Astrocyte of the cerebellum (primary cell): ENCODE data around the gene IQGAP3.

ENCODE experiments used
- DNase-seq: peaks from one replicate; pipeline ENCODE4 v3.0.0-alpha.2; 2011; ENCODE audit warnings: low read depth
- H3K4me3 ChIP-seq: 2 replicates; pipeline ENCODE4 v1.5.1; 2011; ENCODE audit warnings: mild to moderate bottlenecking, low read depth, low read length, moderate library complexity
- in situ Hi-C: cut with HindIII; loops from 2 replicates; pipeline ENCODE4 v1.10.0; 2017; ENCODE audit warnings: low sequenced_read_pairs
- TF ChIP-seq, protein P1 (sequence below): IDR thresholded peaks from 2 replicates; pipeline ENCODE4 v1.5.1; 2012; ENCODE audit warnings: low read length, low read depth, moderate library complexity, mild to moderate bottlenecking; ENCODE audit errors: missing control alignments

The IQGAP3 gene

GRCh38 chr1:156551066-156551643 is 21.2 kb downstream of the IQGAP3 start:
- no peak for DNase-seq
- TF ChIP-seq, protein P1, sequence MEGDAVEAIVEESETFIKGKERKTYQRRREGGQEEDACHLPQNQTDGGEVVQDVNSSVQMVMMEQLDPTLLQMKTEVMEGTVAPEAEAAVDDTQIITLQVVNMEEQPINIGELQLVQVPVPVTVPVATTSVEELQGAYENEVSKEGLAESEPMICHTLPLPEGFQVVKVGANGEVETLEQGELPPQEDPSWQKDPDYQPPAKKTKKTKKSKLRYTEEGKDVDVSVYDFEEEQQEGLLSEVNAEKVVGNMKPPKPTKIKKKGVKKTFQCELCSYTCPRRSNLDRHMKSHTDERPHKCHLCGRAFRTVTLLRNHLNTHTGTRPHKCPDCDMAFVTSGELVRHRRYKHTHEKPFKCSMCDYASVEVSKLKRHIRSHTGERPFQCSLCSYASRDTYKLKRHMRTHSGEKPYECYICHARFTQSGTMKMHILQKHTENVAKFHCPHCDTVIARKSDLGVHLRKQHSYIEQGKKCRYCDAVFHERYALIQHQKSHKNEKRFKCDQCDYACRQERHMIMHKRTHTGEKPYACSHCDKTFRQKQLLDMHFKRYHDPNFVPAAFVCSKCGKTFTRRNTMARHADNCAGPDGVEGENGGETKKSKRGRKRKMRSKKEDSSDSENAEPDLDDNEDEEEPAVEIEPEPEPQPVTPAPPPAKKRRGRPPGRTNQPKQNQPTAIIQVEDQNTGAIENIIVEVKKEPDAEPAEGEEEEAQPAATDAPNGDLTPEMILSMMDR, result no peak
- in situ Hi-C loops, result no loop called here
- H3K4me3 ChIP-seq, result no peak overlapping the region

- no peak overlapping the region for H3K4me3 ChIP-seq
- in situ Hi-C loops, result no loop called here
- DNase-seq, result no peak
- TF ChIP-seq, protein P1, result no peak
Measured at GRCh38 chr1:156550346-156550745, 22.0 kb downstream of the IQGAP3 start.

- TF ChIP-seq, protein P1, result no peak
- in situ Hi-C loops, result no loop called here
Measured at GRCh38 chr1:156549831-156550230, 22.5 kb downstream of the IQGAP3 start.

DNA sequence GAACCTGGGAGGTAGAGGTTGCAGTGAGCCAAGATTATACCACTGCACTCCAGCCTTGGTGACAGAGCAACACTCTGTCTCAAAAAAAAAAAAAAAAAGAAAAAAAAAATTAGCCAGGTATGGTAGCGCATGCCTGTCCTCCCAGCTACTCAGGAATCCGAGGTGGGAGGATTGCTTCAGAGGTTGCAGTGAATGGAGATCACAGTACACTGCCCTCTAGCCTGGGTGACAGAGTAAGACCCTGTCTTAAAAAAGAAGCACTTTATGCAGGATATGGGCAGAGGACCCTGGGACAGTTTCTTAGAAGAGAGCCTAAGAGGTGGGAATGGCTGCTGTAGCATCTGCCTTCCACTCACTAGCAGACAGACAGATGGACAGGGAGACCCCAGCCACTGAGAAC is 23.0 kb downstream of the IQGAP3 start:
- TF ChIP-seq, protein P1, result no peak
- no peak overlapping the region for H3K4me3 ChIP-seq
- DNase-seq, result no peak
- in situ Hi-C loops, result no loop called here

More at GRCh38 chr1:156549831-156550230, 22.5 kb downstream of the IQGAP3 start:
- DNase-seq, result no peak
- H3K4me3 ChIP-seq, result no peak overlapping the region

GRCh38 chr1:156547982-156548381 is 24.4 kb downstream of the IQGAP3 start:
- TF ChIP-seq, protein P1, result no peak
- H3K4me3 ChIP-seq, result no peak overlapping the region
- in situ Hi-C loops, result no loop called here
- no peak for DNase-seq

DNA sequence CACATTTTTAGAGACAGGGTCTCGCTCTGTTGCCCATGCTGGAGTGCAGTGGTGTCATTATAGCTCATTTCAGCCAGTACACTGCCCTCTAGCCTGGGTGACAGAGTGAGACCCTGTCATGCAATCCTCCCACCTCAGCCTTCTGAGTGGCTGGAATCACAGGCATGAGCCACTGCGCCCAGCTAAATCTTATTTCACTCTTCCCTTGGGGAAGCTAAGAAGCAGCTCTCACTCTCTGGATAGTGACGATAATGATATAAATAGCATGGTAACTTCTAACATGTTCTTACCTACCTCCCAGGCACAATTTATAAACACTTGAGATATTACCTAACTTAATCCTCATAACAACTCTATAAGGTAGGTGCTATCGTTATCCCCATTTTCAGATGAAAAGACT is 24.9 kb downstream of the IQGAP3 start:
- TF ChIP-seq, protein P1, result no peak
- DNase-seq, result no peak
- in situ Hi-C loops, result no loop called here
- H3K4me3 ChIP-seq, result no peak overlapping the region
